WTC11 (cell line): Measurements from ENCODE around the gene TBC1D22A. TPM values are rescaled to one million over a fixed set of nuclear protein-coding genes. Genes with fewer than 3 reads are reported as not detected.

Experiments used
- ATAC-seq: fragments of 200-7000 bp; cut with Tn5 transposase; 2 replicates; pipeline ENCODE4 v1.10.0; 2021; ENCODE audit warnings: mild to moderate bottlenecking, moderate library complexity
- CTCF ChIA-PET: fragments of 300-600 bp; sonication (Branson Sonifier 250); formaldehyde crosslinking; loops from one replicate; lab custom pipeline; 2021; ENCODE audit warnings: antibody characterized with exemption; lab: Charles Lee
- POLR2A ChIA-PET: fragments of 350-600 bp; sonication (Branson Sonifier 250); formaldehyde crosslinking; loops from one replicate; lab custom pipeline; 2021; ENCODE audit warnings: antibody characterized with exemption; lab: Charles Lee
- DNase-seq: peaks from one replicate; pipeline ENCODE4 v3.0.0; 2021; ENCODE audit warnings: low spot score
- H3K27ac Mint-ChIP-seq: 2 replicates; pipeline ENCODE4 v1.8.0; 2021; ENCODE audit warnings: mixed read lengths
- H3K27me3 Mint-ChIP-seq: 2 replicates; pipeline ENCODE4 v1.8.0; 2021; ENCODE audit warnings: low read depth, mild to moderate bottlenecking, moderate library complexity, mixed read lengths
- H3K36me3 Mint-ChIP-seq: 2 replicates; pipeline ENCODE4 v1.8.0; 2021; ENCODE audit warnings: mixed read lengths
- H3K4me1 Mint-ChIP-seq: 2 replicates; pipeline ENCODE4 v1.8.0; 2022; ENCODE audit warnings: mixed read lengths
- H3K4me3 Mint-ChIP-seq: 2 replicates; pipeline ENCODE4 v1.8.0; 2021; ENCODE audit warnings: mild to moderate bottlenecking, moderate library complexity, mixed read lengths
- H3K9me3 Mint-ChIP-seq: 2 replicates; pipeline ENCODE4 v1.8.0; 2021; ENCODE audit warnings: mixed read lengths
- ETV6 ChIP-seq: sonication (generic); formaldehyde crosslinking; IDR thresholded peaks from 2 replicates; pipeline ENCODE4 v1.8.1; 2022; ENCODE audit warnings: mild to moderate bottlenecking, missing genetic modification reagents
- SOX15 ChIP-seq: fragments of 250-450 bp; sonication (Bioruptor Pico); IDR thresholded peaks from 2 replicates; pipeline ENCODE4 v1.9.0; 2021; ENCODE audit warnings: mild to moderate bottlenecking
- ZNF232 ChIP-seq: sonication (generic); formaldehyde crosslinking; IDR thresholded peaks from 2 replicates; pipeline ENCODE4 v1.8.0; 2022; ENCODE audit warnings: mild to moderate bottlenecking, missing genetic modification reagents
- ZNF263 ChIP-seq: sonication (generic); formaldehyde crosslinking; IDR thresholded peaks from 2 replicates; pipeline ENCODE4 v1.8.1; 2022; ENCODE audit warnings: low read depth, mild to moderate bottlenecking, moderate library complexity, missing genetic modification reagents
- ZNF396 ChIP-seq: fragments of 250-450 bp; sonication (Bioruptor Pico); IDR thresholded peaks from 2 replicates; pipeline ENCODE4 v1.8.0; 2021; ENCODE audit warnings: mild to moderate bottlenecking, moderate library complexity, borderline replicate concordance
- ZNF416 ChIP-seq: fragments of 250-450 bp; sonication (Bioruptor Pico); IDR thresholded peaks from 2 replicates; pipeline ENCODE4 v1.9.0; 2021; ENCODE audit warnings: mild to moderate bottlenecking, inconsistent platforms
- ZNF423 ChIP-seq: fragments of 250-450 bp; sonication (Bioruptor Pico); IDR thresholded peaks from 2 replicates; pipeline ENCODE4 v2.1.2; 2022; ENCODE audit warnings: mild to moderate bottlenecking, moderate library complexity
- total RNA-seq: library from RNA; stranded (reverse); gene quantifications from 3 replicates; pipeline ENCODE4 v1.2.3, GENCODE V29; 2021
- TF ChIP-seq, protein P1 (sequence below): fragments of 200-600 bp; IDR thresholded peaks from 2 replicates; pipeline ENCODE4 v1.8.0; 2022; ENCODE audit warnings: antibody characterized with exemption
- TF ChIP-seq, protein P2 (sequence below): sonication (generic); formaldehyde crosslinking; IDR thresholded peaks from 2 replicates; pipeline ENCODE4 v1.8.1; 2023; ENCODE audit warnings: mild to moderate bottlenecking, missing genetic modification reagents, moderate library complexity
- TF ChIP-seq, protein P3 (sequence below): sonication (generic); formaldehyde crosslinking; IDR thresholded peaks from 2 replicates; pipeline ENCODE4 v1.8.1; 2023; ENCODE audit warnings: mild to moderate bottlenecking, missing genetic modification reagents
- TF ChIP-seq, protein P4 (sequence below): sonication (generic); formaldehyde crosslinking; IDR thresholded peaks from 2 replicates; pipeline ENCODE4 v1.8.0; 2022; ENCODE audit warnings: mild to moderate bottlenecking, missing genetic modification reagents
- TF ChIP-seq, protein P5 (sequence below): fragments of 250-450 bp; sonication (Bioruptor Pico); conservative IDR thresholded peaks from 2 replicates; pipeline ENCODE4 v1.9.0; 2021; ENCODE audit warnings: mild to moderate bottlenecking
- TF ChIP-seq, protein P6 (sequence below): sonication (generic); formaldehyde crosslinking; IDR thresholded peaks from 2 replicates; pipeline ENCODE4 v1.8.0; 2022; ENCODE audit warnings: missing genetic modification reagents

The TBC1D22A gene
- total RNA-seq, 1 experiment from 2014 or later: 18.1 TPM

- POLR2A ChIA-PET: no interaction called here
- H3K27me3 Mint-ChIP-seq: no peaks in the 10 kb centered on the region
- no peak overlapping the region for H3K4me3 Mint-ChIP-seq
- no peaks in the 10 kb centered on the region for H3K9me3 Mint-ChIP-seq
- TF ChIP-seq, protein P1, sequence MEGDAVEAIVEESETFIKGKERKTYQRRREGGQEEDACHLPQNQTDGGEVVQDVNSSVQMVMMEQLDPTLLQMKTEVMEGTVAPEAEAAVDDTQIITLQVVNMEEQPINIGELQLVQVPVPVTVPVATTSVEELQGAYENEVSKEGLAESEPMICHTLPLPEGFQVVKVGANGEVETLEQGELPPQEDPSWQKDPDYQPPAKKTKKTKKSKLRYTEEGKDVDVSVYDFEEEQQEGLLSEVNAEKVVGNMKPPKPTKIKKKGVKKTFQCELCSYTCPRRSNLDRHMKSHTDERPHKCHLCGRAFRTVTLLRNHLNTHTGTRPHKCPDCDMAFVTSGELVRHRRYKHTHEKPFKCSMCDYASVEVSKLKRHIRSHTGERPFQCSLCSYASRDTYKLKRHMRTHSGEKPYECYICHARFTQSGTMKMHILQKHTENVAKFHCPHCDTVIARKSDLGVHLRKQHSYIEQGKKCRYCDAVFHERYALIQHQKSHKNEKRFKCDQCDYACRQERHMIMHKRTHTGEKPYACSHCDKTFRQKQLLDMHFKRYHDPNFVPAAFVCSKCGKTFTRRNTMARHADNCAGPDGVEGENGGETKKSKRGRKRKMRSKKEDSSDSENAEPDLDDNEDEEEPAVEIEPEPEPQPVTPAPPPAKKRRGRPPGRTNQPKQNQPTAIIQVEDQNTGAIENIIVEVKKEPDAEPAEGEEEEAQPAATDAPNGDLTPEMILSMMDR: no peak
- TF ChIP-seq ZNF232 (CRISPR knock-in tag): no peak
- TF ChIP-seq ZNF423: peak; percentile 19; the same call in 1 of the 2 replicates
- TF ChIP-seq ETV6 (CRISPR knock-in tag): no peak
- TF ChIP-seq ZNF263 (CRISPR knock-in tag): no peak
- TF ChIP-seq SOX15 (CRISPR knock-in tag): no peak
- TF ChIP-seq, protein P2, sequence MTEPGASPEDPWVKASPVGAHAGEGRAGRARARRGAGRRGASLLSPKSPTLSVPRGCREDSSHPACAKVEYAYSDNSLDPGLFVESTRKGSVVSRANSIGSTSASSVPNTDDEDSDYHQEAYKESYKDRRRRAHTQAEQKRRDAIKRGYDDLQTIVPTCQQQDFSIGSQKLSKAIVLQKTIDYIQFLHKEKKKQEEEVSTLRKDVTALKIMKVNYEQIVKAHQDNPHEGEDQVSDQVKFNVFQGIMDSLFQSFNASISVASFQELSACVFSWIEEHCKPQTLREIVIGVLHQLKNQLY (CRISPR knock-in tag): no peak
- TF ChIP-seq, protein P3, sequence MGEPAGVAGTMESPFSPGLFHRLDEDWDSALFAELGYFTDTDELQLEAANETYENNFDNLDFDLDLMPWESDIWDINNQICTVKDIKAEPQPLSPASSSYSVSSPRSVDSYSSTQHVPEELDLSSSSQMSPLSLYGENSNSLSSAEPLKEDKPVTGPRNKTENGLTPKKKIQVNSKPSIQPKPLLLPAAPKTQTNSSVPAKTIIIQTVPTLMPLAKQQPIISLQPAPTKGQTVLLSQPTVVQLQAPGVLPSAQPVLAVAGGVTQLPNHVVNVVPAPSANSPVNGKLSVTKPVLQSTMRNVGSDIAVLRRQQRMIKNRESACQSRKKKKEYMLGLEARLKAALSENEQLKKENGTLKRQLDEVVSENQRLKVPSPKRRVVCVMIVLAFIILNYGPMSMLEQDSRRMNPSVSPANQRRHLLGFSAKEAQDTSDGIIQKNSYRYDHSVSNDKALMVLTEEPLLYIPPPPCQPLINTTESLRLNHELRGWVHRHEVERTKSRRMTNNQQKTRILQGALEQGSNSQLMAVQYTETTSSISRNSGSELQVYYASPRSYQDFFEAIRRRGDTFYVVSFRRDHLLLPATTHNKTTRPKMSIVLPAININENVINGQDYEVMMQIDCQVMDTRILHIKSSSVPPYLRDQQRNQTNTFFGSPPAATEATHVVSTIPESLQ (CRISPR knock-in tag): no peak
- no peak overlapping the region; the same call in 1 of the 2 replicates for H3K27ac Mint-ChIP-seq
- CTCF ChIA-PET: interaction anchor here (0.6 to 1.9 kb wide), 2 partner anchors 13 to 124 kb away, joined by 4 to 6 read pairs; no protein-coding TSS in a partner anchor
- DNase-seq (no peak), ATAC-seq (no peak; the same call in 1 of the 2 replicates)
- H3K4me1 Mint-ChIP-seq: peaks cover 15% of the 10 kb centered on the region
- no peaks in the 10 kb centered on the region for H3K36me3 Mint-ChIP-seq
Observed at GRCh38 chr22:46967445-46968358, 205.3 kb downstream of the TBC1D22A start.

DNA sequence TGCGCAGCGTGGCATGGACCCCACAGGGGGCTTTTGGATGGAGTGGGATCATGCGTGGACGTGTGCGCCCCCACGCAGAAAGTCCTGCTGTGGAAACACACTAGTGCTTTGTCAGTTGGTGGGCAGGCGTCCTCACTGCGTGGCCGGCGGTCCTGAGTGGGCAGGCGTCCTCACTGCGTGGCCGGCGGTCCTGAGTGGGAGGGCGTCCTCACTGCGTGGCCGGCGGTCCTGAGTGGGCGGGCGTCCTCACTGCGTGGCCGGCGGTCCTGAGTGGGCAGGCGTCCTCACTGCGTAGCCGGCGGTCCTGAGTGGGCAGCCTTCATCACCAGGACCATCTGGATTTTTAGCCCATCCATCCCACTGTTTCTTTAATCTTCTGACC is 205.9 kb downstream of the TBC1D22A start:
- ATAC-seq (no peak), DNase-seq (no peak)
- no peaks in the 10 kb centered on the region for H3K36me3 Mint-ChIP-seq
- ChIA-PET POLR2A (no interaction called here), CTCF (no interaction called here)
- H3K27me3 Mint-ChIP-seq: no peaks in the 10 kb centered on the region
- peaks cover 15% of the 10 kb centered on the region for H3K4me1 Mint-ChIP-seq
- no peak overlapping the region for H3K27ac Mint-ChIP-seq
- TF ChIP-seq ZNF263 (CRISPR knock-in tag) (no peak), ZNF396 (no peak), ZNF416 (CRISPR knock-in tag) (no peak)
- TF ChIP-seq, protein P4, sequence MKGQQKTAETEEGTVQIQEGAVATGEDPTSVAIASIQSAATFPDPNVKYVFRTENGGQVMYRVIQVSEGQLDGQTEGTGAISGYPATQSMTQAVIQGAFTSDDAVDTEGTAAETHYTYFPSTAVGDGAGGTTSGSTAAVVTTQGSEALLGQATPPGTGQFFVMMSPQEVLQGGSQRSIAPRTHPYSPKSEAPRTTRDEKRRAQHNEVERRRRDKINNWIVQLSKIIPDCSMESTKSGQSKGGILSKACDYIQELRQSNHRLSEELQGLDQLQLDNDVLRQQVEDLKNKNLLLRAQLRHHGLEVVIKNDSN (CRISPR knock-in tag): no peak
- TF ChIP-seq, protein P5, sequence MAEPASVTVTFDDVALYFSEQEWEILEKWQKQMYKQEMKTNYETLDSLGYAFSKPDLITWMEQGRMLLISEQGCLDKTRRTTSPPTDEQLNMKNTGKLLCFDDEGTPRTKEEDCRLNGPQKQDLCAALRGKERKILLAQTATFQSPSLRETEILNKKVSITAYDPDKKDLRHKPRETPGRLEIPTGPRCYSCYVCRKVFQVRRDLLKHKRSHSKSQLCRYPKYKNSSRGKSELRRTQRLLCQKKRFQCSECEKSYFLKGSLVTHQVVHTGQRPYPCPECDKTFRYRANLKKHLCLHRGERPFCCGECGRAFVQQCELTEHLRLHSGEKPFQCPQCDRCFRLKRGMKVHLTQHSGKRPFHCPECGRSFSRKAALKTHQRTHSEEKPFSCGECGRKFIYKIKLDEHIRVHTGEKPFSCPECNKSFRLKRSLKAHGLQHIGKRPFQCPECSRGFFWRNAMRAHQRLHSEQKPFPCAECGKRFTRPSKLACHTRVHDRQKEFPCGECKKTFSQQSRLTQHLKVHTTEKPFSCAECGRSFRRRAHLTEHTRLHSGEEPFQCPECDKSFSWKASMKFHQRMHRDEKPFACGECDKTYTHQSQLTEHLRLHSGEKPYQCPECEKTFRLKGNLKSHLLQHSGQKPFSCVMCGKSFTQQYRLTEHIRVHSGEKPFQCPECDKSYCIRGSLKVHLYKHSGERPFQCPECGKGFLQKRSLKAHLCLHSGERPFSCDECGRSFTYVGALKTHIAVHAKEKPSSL (CRISPR knock-in tag): no peak
- TF ChIP-seq, protein P6, sequence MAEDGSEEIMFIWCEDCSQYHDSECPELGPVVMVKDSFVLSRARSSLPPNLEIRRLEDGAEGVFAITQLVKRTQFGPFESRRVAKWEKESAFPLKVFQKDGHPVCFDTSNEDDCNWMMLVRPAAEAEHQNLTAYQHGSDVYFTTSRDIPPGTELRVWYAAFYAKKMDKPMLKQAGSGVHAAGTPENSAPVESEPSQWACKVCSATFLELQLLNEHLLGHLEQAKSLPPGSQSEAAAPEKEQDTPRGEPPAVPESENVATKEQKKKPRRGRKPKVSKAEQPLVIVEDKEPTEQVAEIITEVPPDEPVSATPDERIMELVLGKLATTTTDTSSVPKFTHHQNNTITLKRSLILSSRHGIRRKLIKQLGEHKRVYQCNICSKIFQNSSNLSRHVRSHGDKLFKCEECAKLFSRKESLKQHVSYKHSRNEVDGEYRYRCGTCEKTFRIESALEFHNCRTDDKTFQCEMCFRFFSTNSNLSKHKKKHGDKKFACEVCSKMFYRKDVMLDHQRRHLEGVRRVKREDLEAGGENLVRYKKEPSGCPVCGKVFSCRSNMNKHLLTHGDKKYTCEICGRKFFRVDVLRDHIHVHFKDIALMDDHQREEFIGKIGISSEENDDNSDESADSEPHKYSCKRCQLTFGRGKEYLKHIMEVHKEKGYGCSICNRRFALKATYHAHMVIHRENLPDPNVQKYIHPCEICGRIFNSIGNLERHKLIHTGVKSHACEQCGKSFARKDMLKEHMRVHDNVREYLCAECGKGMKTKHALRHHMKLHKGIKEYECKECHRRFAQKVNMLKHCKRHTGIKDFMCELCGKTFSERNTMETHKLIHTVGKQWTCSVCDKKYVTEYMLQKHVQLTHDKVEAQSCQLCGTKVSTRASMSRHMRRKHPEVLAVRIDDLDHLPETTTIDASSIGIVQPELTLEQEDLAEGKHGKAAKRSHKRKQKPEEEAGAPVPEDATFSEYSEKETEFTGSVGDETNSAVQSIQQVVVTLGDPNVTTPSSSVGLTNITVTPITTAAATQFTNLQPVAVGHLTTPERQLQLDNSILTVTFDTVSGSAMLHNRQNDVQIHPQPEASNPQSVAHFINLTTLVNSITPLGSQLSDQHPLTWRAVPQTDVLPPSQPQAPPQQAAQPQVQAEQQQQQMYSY: no peak
- H3K4me3 Mint-ChIP-seq: no peak overlapping the region
- H3K9me3 Mint-ChIP-seq: no peaks in the 10 kb centered on the region
